Left lung (tissue), 10 donors: ENCODE measurements around the gene P3H3. TPM values are rescaled to one million over a fixed set of nuclear protein-coding genes. Genes with fewer than 3 reads are reported as not detected.

Source experiments
- ATAC-seq: fragments of 200-7000 bp; cut with Tn5 transposase; one replicate; pipeline ENCODE4 v1.9.1; 2020; ENCODE audit warnings: moderate library complexity
- DNase-seq, 4 donors: peaks; one replicate each; pipeline ENCODE4 v3.0.0-alpha.2; 2013 to 2020
- H3K27ac ChIP-seq, 2 donors: fragments of 200-600 bp; sonication (generic) in 1 of 2; one replicate each; pipeline versions ENCODE4 v1.5.0 to v1.8.0; 2020 to 2021
- H3K27me3 ChIP-seq, 2 donors: fragments of 200-600 bp; sonication (generic) in 1 of 2; one replicate each; pipeline versions ENCODE4 v1.5.0 to v1.8.0; 2020 to 2021
- H3K36me3 ChIP-seq, 2 donors: fragments of 200-600 bp; sonication (generic) in 1 of 2; one replicate each; pipeline versions ENCODE4 v1.5.0 to v1.8.0; 2020 to 2021
- H3K4me1 ChIP-seq, 2 donors: fragments of 200-600 bp; one replicate each; pipeline ENCODE4 v1.8.0; 2021
- H3K4me3 ChIP-seq, 2 donors: fragments of 200-600 bp; sonication (generic) in 1 of 2; one replicate each; pipeline versions ENCODE4 v1.5.0 to v1.8.0; 2020 to 2021; ENCODE audit warnings: mild to moderate bottlenecking in 1 of 2
- H3K9me3 ChIP-seq, 2 donors: fragments of 200-600 bp; sonication (generic) in 1 of 2; one replicate each; pipeline versions ENCODE4 v1.5.0 to v1.8.0; 2020 to 2021
- CTCF ChIP-seq, 2 donors: fragments of 200-600 bp; sonication (generic) in 1 of 2; IDR thresholded peaks; one replicate each; pipeline versions ENCODE4 v1.5.0 to v1.8.0; 2021; ENCODE audit warnings: antibody characterized with exemption in 2 of 2
- intact Hi-C, 2 donors: fragments of 100-400 bp; cut with DNase I; formaldehyde crosslinking; loops; one replicate each; pipeline versions ENCODE4 v1.11.2 to v1.14.2; 2022
- polyA plus RNA-seq, 6 donors: library from polyadenylated mRNA; unstranded; fragments of 120-200 nt; gene quantifications; one replicate each; pipeline ENCODE4 v1.2.1, GENCODE V29; 2013; ENCODE audit not compliant: insufficient read length in 6 of 6
- total RNA-seq, 2 donors: library from RNA; stranded (reverse); fragmentation: NEBNext Ultra II Directional; extraction: Animal tissue kit (Norgen Biotek cat#: 25700); gene quantifications; one replicate each; pipeline ENCODE4 v1.2.1, GENCODE V29; 2021
- donor health status: DM: no; HTN: yes; CAD: no.
- donor health status: DM: no; HTN: no; CAD: no.

P3H3 gene
- total and polyA plus RNA-seq, 8 donors = 18.0 to 41.7 (median 22.3) TPM

- peak in 1 of 2 donors; percentile 22 for TF ChIP-seq CTCF (IDR thresholded peaks at IDR 0.05)
- Histone ChIP-seq H3K9me3 (no peaks in the 10 kb centered on the region), H3K27me3 (no peaks in the 10 kb centered on the region), H3K4me3 (peak within 1 kb of the TSS; percentile 55 to 62), H3K36me3 (peaks cover 0 to 21% of the 10 kb centered on the region in 2 donors), H3K4me1 (peaks cover 11 to 29% of the 10 kb centered on the region in 2 donors), H3K27ac (peak within 1 kb of the TSS; percentile 95 to 96)
- DNase-seq = peak; percentile 99 to 100 (median 100)
- ATAC-seq = peak; percentile 89
- intact Hi-C loops = no loop called here
Measured at GRCh38 chr12:6851921-6852650, 23.9 kb downstream of the P3H3 start, which contains the start of gene USP5. USP5 (plus strand) TSS chr12:6852150; CDS start chr12:6852180, 30 bp downstream.

GRCh38 chr12:6852651-6853354 lies 24.6 kb downstream of the P3H3 start:
- intact Hi-C loops = no loop called here
- peak overlapping the region; percentile 95 to 96 for H3K27ac ChIP-seq
- H3K4me1 ChIP-seq = peaks cover 11 to 29% of the 10 kb centered on the region in 2 donors
- TF ChIP-seq CTCF (IDR thresholded peaks at IDR 0.05) = no peak
- DNase-seq (peak in 1 of 4 donors; percentile 55), ATAC-seq (no peak)
- no peaks in the 10 kb centered on the region for H3K27me3 ChIP-seq
- peaks cover 0 to 28% of the 10 kb centered on the region in 2 donors for H3K36me3 ChIP-seq
- H3K4me3 ChIP-seq = peak overlapping the region; percentile 55 to 62
- no peaks in the 10 kb centered on the region for H3K9me3 ChIP-seq

GRCh38 chr12:6853626-6854025 lies 25.4 kb downstream of the P3H3 start:
- peak overlapping the region; percentile 95 to 96 for H3K27ac ChIP-seq
- no peak for TF ChIP-seq CTCF (IDR thresholded peaks at IDR 0.05)

GRCh38 chr12:6854036-6854435 lies 25.8 kb downstream of the P3H3 start:
- Histone ChIP-seq H3K4me1 (peaks cover 11 to 29% of the 10 kb centered on the region in 2 donors), H3K27me3 (no peaks in the 10 kb centered on the region), H3K27ac (no peak overlapping the region), H3K36me3 (peaks cover 0 to 40% of the 10 kb centered on the region in 2 donors), H3K9me3 (no peaks in the 10 kb centered on the region), H3K4me3 (no peak overlapping the region)
- intact Hi-C loops = no loop called here
- ATAC-seq (no peak), DNase-seq (no peak)
- no peak for TF ChIP-seq CTCF (IDR thresholded peaks at IDR 0.05)

More at GRCh38 chr12:6853626-6854025, 25.4 kb downstream of the P3H3 start:
- intact Hi-C loops = no loop called here
- DNase-seq (no peak), ATAC-seq (no peak)
- peaks cover 0 to 36% of the 10 kb centered on the region in 2 donors for H3K36me3 ChIP-seq
- no peaks in the 10 kb centered on the region for H3K27me3 ChIP-seq
- peaks cover 11 to 29% of the 10 kb centered on the region in 2 donors for H3K4me1 ChIP-seq
- H3K4me3 ChIP-seq = peak overlapping the region in 1 of 2 donors; percentile 62
- H3K9me3 ChIP-seq = no peaks in the 10 kb centered on the region

GRCh38 chr12:6855322-6855721 lies 27.1 kb downstream of the P3H3 start:
- no peak for DNase-seq
- no peak for ATAC-seq
- Histone ChIP-seq H3K9me3 (no peaks in the 10 kb centered on the region), H3K27me3 (no peaks in the 10 kb centered on the region), H3K27ac (no peak overlapping the region), H3K4me1 (peaks cover 11 to 24% of the 10 kb centered on the region in 2 donors), H3K36me3 (peaks cover 0 to 53% of the 10 kb centered on the region in 2 donors), H3K4me3 (no peak overlapping the region)
- intact Hi-C loops = no loop called here
- TF ChIP-seq CTCF (IDR thresholded peaks at IDR 0.05) = no peak
